Mesendoderm (in vitro differentiated cells): ENCODE results near the gene CDAN1.

ENCODE experiments used
- DNase-seq: peaks from one replicate; pipeline ENCODE4 v3.0.0; 2013
- H2AK5ac ChIP-seq: 2 replicates; pipeline ENCODE4 v1.6.1; 2013; ENCODE audit warnings: low read length, inconsistent platforms
- H2BK120ac ChIP-seq: 2 replicates; pipeline ENCODE4 v1.6.1; 2013; ENCODE audit warnings: low read depth, mild to moderate bottlenecking, low read length, moderate library complexity, mixed read lengths
- H2BK15ac ChIP-seq: replicated peaks from 2 replicates; pipeline ENCODE4 v1.6.1; 2013; ENCODE audit warnings: low read depth, mild to moderate bottlenecking, moderate library complexity
- H2BK5ac ChIP-seq: 2 replicates; pipeline ENCODE4 v1.6.1; 2013; ENCODE audit warnings: low read length, inconsistent platforms
- H3K18ac ChIP-seq: 2 replicates; pipeline ENCODE4 v1.6.1; 2013; ENCODE audit warnings: mild to moderate bottlenecking, low read length, mixed read lengths
- H3K23ac ChIP-seq: one replicate; pipeline ENCODE4 v1.6.1; 2013; ENCODE audit warnings: low read length
- H3K27ac ChIP-seq: 2 replicates; pipeline ENCODE4 v1.5.1; 2013; ENCODE audit warnings: low read depth, mild to moderate bottlenecking, inconsistent platforms, low read length, moderate library complexity
- H3K27me3 ChIP-seq: 2 replicates; pipeline ENCODE4 v1.6.1; 2013; ENCODE audit warnings: low read length, control low read depth, mild to moderate bottlenecking, inconsistent platforms; ENCODE audit not compliant: insufficient read depth, poor library complexity
- H3K36me3 ChIP-seq: 2 replicates; pipeline ENCODE4 v1.6.1; 2013; ENCODE audit warnings: low read length, inconsistent platforms; ENCODE audit not compliant: control insufficient read depth, insufficient read depth
- H3K4ac ChIP-seq: one replicate; pipeline ENCODE4 v1.6.1; 2013; ENCODE audit warnings: low read depth, mild to moderate bottlenecking, low read length, moderate library complexity
- H3K4me1 ChIP-seq: 2 replicates; pipeline ENCODE4 v1.6.1; 2013; ENCODE audit warnings: low read depth, low read length, inconsistent platforms; ENCODE audit not compliant: control insufficient read depth
- H3K4me2 ChIP-seq: 2 replicates; pipeline ENCODE4 v1.6.1; 2013; ENCODE audit warnings: low read length
- H3K4me3 ChIP-seq: 2 replicates; pipeline ENCODE4 v1.5.1; 2013; ENCODE audit warnings: mild to moderate bottlenecking, low read length
- H3K56ac ChIP-seq: one replicate; pipeline ENCODE4 v1.6.1; 2013; ENCODE audit warnings: low read length
- H3K79me1 ChIP-seq: 2 replicates; pipeline ENCODE4 v1.6.1; 2013; ENCODE audit warnings: low read length, inconsistent platforms
- H3K79me2 ChIP-seq: 2 replicates; pipeline ENCODE4 v1.6.1; 2013; ENCODE audit warnings: mild to moderate bottlenecking, low read length; ENCODE audit not compliant: control insufficient read depth, insufficient read depth
- H3K9ac ChIP-seq: 2 replicates; pipeline ENCODE4 v1.6.1; 2013; ENCODE audit warnings: low read length, inconsistent platforms
- H4K5ac ChIP-seq: one replicate; pipeline ENCODE4 v1.6.1; 2013; ENCODE audit warnings: low read length
- H4K8ac ChIP-seq: one replicate; pipeline ENCODE4 v1.6.1; 2013; ENCODE audit warnings: low read depth, mild to moderate bottlenecking, control low read depth, low read length, moderate library complexity
- WGBS: extraction: QIAGEN DNeasy Blood & Tissue Kit; methylation state at CpG from one replicate; pipeline ENCODE4 v1.1.7; 2013; ENCODE audit warnings: low lambda C conversion rate, missing lambda C conversion rate; ENCODE audit not compliant: insufficient coverage; ENCODE audit errors: extremely low coverage; 5-methylcytosine and 5-hydroxymethylcytosine counted together

CDAN1 gene

DNA sequence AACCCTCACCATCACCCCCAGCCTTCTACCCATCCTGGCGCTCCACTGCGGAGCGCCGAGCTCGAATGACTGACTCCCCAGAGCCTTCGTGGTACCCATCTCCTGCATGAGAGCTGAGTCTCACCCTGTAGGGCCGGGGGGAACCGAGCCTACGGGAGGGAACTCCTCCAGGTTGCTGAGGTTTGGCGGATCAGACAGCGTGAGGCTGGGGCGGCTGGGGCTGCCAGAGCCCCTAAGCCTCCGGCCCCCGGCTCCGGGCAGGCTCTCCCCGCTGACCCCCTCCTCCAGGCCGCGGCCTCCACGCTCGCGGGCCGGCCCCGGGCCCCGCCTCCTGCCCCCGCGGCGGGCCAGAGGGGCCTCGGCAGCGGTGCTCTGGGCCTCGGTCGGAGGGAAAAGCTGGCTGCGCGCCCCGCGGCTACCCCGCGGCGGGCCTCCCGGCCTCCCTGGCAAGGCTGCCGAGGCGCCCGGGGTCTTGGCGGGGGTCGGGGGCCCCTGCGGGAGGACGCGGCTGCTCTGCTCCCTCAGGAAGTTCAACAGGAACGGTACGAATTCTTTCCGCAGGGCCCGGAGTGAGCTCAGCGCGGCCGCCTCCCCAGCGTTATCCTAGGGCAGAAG is 643 bp downstream of the CDAN1 start:
- Histone ChIP-seq H3K79me1 (peaks cover 3% of the 10 kb centered on the region), H3K9ac (peak overlapping the region; percentile 85), H3K27ac (peak overlapping the region; percentile 9), H2BK5ac (no peak overlapping the region), H4K8ac (no peak overlapping the region), H3K56ac (peak overlapping the region; percentile 95), H3K4ac (peak overlapping the region; percentile 66), H3K23ac (no peak overlapping the region), H3K4me3 (peak overlapping the region; percentile 79), H3K4me1 (peaks cover 4% of the 10 kb centered on the region), H3K27me3 (no peaks in the 10 kb centered on the region), H2BK15ac (no peak overlapping the region), H2BK120ac (no peak overlapping the region), H3K79me2 (peaks cover 2% of the 10 kb centered on the region), H3K36me3 (peaks cover 10% of the 10 kb centered on the region), H3K18ac (peak overlapping the region; percentile 88), H2AK5ac (no peak overlapping the region), H3K4me2 (peak overlapping the region; percentile 32), H4K5ac (no peak overlapping the region)
- no CpG with 5 or more reads among the region's 55 CpGs for WGBS
- DNase-seq: peak; percentile 35

DNA sequence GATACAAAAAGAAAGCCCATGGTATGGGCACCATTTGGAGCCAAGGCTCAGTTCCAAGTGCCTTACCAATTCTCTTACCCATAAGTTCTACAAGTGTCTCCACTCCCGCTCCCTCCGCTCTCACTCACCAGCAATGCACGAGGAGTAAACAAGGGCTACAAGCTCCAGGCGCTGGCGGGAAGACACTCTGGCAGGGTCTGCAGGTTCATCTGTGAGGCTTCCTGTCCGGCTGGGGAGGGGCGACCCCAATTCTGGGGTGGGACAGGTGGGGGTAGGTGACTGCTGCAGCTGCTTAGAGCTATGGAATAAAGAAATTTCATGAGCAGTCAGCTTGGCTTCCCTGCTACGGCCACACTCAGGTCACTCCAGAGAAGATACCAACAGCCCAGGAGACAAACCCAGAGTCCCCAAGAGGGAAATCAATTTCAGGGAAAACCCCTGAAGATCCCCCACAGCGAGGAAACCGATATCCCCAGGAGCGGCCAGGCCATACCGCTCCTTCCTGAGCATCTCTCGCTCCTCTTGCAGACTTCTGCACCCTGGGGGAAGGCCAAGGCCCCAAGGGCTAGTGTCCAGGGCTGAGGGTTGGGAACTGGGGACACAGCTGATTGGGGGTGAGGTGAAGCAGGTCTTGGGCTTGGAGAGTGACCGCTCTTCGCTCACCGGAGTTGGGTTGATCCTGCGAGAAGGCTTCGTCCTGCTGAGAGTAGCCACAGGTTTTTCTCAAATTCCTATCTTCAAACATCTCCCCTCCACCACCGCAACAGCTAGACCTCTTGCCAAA is 1.4 kb downstream of the CDAN1 start:
- no peak overlapping the region for H3K18ac ChIP-seq
- H3K27me3 ChIP-seq: no peaks in the 10 kb centered on the region
- no peak overlapping the region for H2BK15ac ChIP-seq
- no peak overlapping the region for H4K8ac ChIP-seq
- H3K79me1 ChIP-seq: peaks cover 3% of the 10 kb centered on the region
- H2BK120ac ChIP-seq: no peak overlapping the region
- H3K9ac ChIP-seq: peak overlapping the region; percentile 85
- no peak overlapping the region for H3K4ac ChIP-seq
- H3K79me2 ChIP-seq: peaks cover 2% of the 10 kb centered on the region
- no peak overlapping the region for H3K23ac ChIP-seq
- DNase-seq: no peak
- H2BK5ac ChIP-seq: no peak overlapping the region
- no peak overlapping the region for H3K27ac ChIP-seq
- H3K56ac ChIP-seq: peak overlapping the region; percentile 95
- H3K36me3 ChIP-seq: peaks cover 13% of the 10 kb centered on the region
- H2AK5ac ChIP-seq: no peak overlapping the region
- peak overlapping the region; percentile 79 for H3K4me3 ChIP-seq
- no peak overlapping the region for H4K5ac ChIP-seq
- WGBS: no CpG with 5 or more reads among the region's 19 CpGs
- peaks cover 4% of the 10 kb centered on the region for H3K4me1 ChIP-seq
- H3K4me2 ChIP-seq: peak overlapping the region; percentile 32

DNA sequence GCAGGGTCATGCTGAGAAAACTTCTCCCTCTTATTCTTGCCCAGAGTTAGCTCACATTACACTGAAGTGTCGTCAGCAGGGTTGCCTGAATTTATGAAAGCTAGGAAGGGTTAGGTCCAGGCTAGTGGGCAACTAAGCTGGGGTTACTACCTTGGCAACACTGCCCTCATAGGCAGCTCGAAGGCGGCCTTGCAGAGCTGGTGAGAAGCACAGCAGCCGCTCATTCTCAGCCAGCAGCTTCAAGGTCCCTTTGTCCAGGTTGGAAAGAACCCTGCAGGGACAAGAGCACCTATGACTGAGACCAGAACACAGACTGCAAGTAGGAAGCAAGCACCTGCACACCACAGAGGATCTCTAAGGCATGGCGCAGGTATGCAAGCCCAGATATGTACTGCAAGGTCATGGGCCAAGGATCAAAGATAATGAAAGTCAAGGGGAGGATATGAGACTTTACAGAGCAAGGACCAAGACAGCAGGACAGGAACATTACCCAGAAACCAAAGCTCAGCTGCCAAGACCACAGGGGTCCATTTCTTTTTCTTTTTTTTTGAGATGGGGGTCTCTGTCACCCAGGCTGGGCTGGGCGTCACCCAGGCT is 2.8 kb downstream of the CDAN1 start:
- Histone ChIP-seq H2BK15ac (no peak overlapping the region), H4K5ac (no peak overlapping the region), H3K79me1 (peaks cover 3% of the 10 kb centered on the region), H3K4me3 (no peak overlapping the region), H3K36me3 (peaks cover 15% of the 10 kb centered on the region), H3K9ac (no peak overlapping the region), H3K27me3 (no peaks in the 10 kb centered on the region), H3K4me1 (peaks cover 4% of the 10 kb centered on the region), H3K4me2 (no peak overlapping the region), H2BK120ac (no peak overlapping the region), H2BK5ac (no peak overlapping the region), H3K4ac (no peak overlapping the region), H3K56ac (no peak overlapping the region), H3K18ac (no peak overlapping the region), H2AK5ac (no peak overlapping the region), H3K23ac (no peak overlapping the region), H4K8ac (no peak overlapping the region), H3K27ac (no peak overlapping the region), H3K79me2 (peaks cover 2% of the 10 kb centered on the region)
- no peak for DNase-seq
- WGBS: no CpG with 5 or more reads among the region's 6 CpGs

DNA sequence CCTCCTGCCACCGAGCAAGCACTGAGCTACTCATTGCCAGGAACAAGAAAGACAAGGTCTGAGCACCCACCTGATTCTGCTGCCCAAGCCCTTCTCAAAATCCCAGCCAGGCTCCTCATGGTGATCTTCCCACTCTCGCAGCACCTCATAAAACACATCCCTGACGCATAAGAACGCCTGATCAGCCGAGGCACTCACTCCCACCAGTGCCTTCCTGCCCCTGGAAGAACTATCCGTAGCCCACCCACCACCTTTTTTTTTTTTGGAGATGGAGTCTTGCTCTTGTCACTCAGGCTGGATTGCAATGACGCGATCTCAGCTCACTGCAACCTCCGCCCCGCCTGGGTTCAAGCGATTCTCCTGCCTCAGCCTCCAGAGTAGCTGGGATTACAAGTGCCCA is 3.9 kb downstream of the CDAN1 start:
- H3K79me1 ChIP-seq: peaks cover 3% of the 10 kb centered on the region
- no CpG with 5 or more reads among the region's 11 CpGs for WGBS
- H3K4me2 ChIP-seq: no peak overlapping the region
- H3K9ac ChIP-seq: no peak overlapping the region
- no peak overlapping the region for H3K23ac ChIP-seq
- no peaks in the 10 kb centered on the region for H3K27me3 ChIP-seq
- no peak overlapping the region for H2AK5ac ChIP-seq
- DNase-seq: no peak
- H3K4me1 ChIP-seq: peaks cover 4% of the 10 kb centered on the region
- no peak overlapping the region for H4K8ac ChIP-seq
- peaks cover 15% of the 10 kb centered on the region for H3K36me3 ChIP-seq
- no peak overlapping the region for H2BK120ac ChIP-seq
- no peak overlapping the region for H3K56ac ChIP-seq
- no peak overlapping the region for H4K5ac ChIP-seq
- H3K79me2 ChIP-seq: peaks cover 2% of the 10 kb centered on the region
- H3K4me3 ChIP-seq: no peak overlapping the region
- H3K4ac ChIP-seq: no peak overlapping the region
- H2BK15ac ChIP-seq: no peak overlapping the region
- no peak overlapping the region for H3K27ac ChIP-seq
- H2BK5ac ChIP-seq: no peak overlapping the region
- no peak overlapping the region for H3K18ac ChIP-seq

DNA sequence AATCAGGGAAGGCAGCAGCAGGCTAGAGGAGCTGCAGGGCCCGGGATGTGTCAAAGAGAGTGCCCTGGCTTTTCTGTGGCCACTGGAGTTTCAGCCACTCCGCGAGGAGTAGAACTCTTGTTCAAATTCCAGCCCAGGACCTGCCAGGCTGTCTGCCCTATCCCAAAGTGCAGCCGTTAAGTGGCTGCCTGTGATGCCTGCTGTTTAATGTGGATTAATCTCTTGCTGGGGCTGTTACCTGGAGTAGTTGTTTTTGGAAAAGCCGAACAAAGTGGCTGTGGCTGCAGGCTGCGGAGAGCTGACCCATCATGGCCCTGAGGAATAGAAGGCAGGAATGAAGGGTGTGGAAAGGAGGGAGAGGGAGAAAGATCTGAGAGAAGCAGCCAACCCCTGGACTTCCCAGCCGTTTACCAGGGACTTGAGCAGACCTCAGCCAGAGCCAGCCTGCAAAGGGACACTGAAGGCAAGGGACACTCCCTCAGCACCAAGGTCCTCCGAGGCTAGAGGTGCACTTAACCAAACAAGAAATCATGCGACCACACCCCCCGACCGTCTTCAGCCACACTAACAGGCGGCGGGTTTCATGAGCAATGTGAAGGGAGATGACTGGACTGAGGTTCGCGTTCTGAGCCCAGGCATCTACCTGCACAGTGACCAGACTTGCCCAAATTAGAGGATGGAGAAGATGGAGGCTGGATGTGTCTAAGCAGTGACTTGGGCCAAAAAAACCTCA is 4.7 kb downstream of the CDAN1 start:
- Histone ChIP-seq H3K9ac (no peak overlapping the region), H3K36me3 (peaks cover 17% of the 10 kb centered on the region), H2BK5ac (no peak overlapping the region), H4K5ac (no peak overlapping the region), H3K56ac (no peak overlapping the region), H2AK5ac (no peak overlapping the region), H3K23ac (no peak overlapping the region), H4K8ac (no peak overlapping the region), H3K18ac (no peak overlapping the region), H3K4ac (no peak overlapping the region), H3K4me3 (no peak overlapping the region), H3K27ac (no peak overlapping the region), H2BK120ac (no peak overlapping the region), H3K4me1 (peaks cover 4% of the 10 kb centered on the region), H3K79me2 (peaks cover 2% of the 10 kb centered on the region), H3K79me1 (peaks cover 3% of the 10 kb centered on the region), H2BK15ac (no peak overlapping the region), H3K4me2 (no peak overlapping the region), H3K27me3 (no peaks in the 10 kb centered on the region)
- DNase-seq: no peak
- WGBS: no CpG with 5 or more reads among the region's 15 CpGs
